Right lobe of liver (tissue), 4 donors: Measurements from ENCODE around the gene H19.

Experiments
- CTCF ChIP-seq, 4 donors: fragments of 200-600 bp in 3 of 4; fragments of 450-650 bp in 1 of 4; IDR thresholded peaks; one replicate each; pipeline versions ENCODE4 v1.5.1 to v1.8.0; 2016 to 2022; ENCODE audit warnings: antibody characterized with exemption in 4 of 4, mild to moderate bottlenecking in 2 of 4
- POLR2A ChIP-seq: fragments of 450-650 bp; IDR thresholded peaks from one replicate; pipeline ENCODE4 v1.6.1; 2017; ENCODE audit warnings: antibody characterized with exemption, mild to moderate bottlenecking
- donor health status: DM: no; HTN: no; CAD: no.
- donor health status: DM: no; HTN: no; CAD: no.
- donor health status: DM: no; HTN: yes; CAD: no.

DNA sequence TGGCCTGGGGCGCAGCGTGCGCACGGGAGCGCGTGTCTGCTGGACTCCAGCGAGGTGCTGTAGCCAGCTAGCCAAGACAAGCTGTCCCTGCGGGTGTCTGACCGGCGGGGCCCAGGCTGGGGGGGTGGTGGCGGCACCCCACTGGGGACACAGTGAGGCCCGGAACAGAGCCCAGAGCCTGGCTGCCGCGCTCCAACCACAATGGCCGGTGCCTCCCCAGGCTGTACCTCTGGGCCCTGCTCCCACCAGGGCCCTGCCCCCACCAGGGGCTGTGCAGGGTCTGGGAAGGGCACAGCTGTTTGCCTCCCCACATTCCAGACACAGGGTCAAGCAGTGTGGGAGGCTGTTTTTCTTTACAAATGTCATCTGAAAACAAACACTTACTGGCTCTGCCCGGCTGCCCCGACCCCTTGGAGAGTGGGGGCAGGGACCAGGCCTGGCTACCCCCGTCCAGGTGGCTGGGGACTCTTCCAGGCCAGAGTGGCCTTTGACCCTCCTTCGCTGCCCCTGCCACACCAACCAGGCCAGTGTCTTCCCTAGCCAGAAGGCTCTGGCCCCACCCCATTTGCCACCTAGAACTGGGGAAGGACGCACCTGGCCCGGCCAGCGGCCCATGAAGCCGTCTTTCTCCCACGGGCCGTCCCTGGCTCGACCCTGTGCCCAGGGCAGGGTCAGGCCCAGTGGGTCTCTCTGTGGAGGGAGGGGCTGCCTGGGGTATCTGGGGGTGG is 14.6 kb downstream of the H19 start:
- TF ChIP-seq CTCF (IDR thresholded peaks at IDR 0.05): no peak
- no peak for TF ChIP-seq POLR2A
